Measurements from ENCODE around the gene DARS1.

DNA sequence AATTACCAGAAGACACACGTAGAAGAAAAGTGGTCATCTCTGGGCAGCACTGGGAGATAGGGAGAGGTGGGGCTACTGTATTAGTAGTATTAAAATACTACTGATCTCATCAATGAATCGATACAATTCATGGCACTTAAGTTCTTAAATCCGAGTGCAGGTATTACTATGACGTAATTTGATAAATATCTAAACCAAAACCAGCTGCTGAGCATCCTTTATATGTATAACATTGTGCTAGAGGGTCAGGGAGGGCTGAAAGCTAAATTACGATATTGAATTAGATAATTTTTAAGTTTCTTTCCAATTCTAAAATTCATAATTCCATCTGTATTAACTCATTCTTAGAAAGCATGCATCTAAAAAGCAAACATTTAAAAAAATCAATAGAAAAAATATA, 25.3 kb downstream of the DARS1 start:
- no peak for TF ChIP-seq CTCF (IDR thresholded peaks at IDR 0.05)
- TF ChIP-seq POLR2A (IDR thresholded peaks at IDR 0.05), result no peak
- no peak for TF ChIP-seq EP300 (IDR thresholded peaks at IDR 0.05)

Data from tibial nerve (tissue), 4 donors.